Stimulated activated CD4-positive, alpha-beta T cell treated with anti-CD3 and anti-CD28 coated beads, Interleukin-2, amount 100 ng/mL, for 48 hours (primary cell): ENCODE results near the gene MACROD1.

ENCODE experiments used
- DNase-seq, 2 donors: peaks; one replicate each; pipeline ENCODE4 v3.0.0-alpha.2; 2020

MACROD1 gene

DNA sequence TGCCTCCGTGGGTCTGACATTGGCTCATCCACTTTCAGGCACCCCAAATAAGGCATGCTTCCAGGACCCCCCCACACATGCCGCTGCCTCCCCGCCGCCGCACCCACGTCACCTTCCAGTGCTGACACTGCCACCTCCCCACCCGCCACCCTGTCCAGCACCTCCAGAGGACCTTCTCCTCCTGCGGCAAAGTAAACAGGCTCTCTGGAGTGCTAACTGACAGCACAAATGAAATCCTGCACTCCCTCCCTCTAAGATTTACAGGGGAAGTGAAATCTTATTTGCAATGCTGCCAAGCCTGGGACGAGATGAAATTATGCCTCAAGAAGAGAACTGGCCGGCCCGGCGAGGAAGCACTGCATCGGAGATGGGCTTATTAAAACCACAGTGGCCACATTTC, 35.3 kb downstream of the MACROD1 start:
- DNase-seq: no peak

- no peak for DNase-seq
Observed at GRCh38 chr11:64129403-64129802, 36.5 kb downstream of the MACROD1 start.

- no peak for DNase-seq
Observed at GRCh38 chr11:64128255-64129006, 37.5 kb downstream of the MACROD1 start.

GRCh38 chr11:64127267-64128072, 38.4 kb downstream of the MACROD1 start:
- no peak for DNase-seq

- no peak for DNase-seq
Observed at GRCh38 chr11:64126796-64127195, 39.1 kb downstream of the MACROD1 start.

DNA sequence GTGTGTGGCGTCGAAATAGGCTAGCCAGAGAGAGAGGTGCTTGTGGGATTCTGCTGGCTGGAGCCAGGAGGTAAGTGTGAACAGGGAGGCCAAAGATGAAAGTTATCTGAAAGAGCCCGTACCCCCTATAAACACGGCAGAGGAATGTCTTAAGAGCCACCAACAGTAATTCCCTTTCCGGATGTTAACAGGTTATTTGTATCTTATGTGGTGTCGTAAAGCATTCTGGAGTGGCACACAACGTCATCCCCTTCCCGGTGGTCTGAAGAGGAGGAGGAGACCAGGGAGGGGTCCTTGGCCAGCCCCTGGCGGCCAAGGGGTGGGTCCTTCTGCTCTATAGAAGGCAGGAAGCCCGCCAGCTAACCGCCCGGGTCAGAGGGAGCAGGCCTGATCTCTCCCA, 39.5 kb downstream of the MACROD1 start:
- DNase-seq: no peak

DNA sequence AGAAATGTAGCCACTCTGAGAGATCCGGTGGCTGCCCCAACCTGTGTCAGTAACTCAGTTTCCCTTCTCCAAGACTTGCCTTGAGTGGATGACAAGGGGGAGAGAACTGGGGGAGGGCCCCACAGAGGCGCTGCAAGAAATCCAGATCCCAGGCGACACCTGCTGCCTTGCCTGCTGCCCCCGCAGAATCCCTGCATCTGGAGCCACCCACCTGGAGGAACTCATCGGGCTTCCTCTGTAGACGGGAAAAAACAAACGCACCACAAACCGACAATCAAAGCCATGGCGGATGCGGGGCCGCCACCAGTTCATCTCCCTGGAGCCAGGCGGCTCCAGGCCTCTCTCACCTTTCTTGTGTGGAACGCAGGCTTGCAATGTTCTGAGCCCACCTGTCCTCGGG, 40.2 kb downstream of the MACROD1 start:
- DNase-seq: no peak

DNA sequence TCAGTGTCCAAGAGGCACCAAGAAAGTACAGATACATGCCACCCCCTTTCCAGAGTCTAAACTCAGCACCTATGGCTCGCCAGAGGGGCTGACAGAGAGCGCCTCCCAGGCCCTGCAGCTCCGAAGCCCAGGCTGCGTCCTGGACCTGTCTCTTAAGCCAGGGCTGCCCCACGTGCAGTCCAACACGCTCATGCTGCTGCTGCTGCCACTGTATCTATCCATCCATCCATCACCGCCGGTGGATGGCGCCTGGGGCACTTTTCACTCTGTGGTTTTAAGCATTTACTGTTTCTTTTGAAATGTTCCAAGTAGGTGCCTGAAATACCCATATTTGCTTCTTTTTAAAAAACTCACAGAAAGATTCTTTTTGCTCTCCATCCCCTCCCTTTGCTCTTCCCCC, 41.8 kb downstream of the MACROD1 start:
- no peak for DNase-seq

GRCh38 chr11:64123679-64124078, 42.2 kb downstream of the MACROD1 start:
- no peak for DNase-seq

DNA sequence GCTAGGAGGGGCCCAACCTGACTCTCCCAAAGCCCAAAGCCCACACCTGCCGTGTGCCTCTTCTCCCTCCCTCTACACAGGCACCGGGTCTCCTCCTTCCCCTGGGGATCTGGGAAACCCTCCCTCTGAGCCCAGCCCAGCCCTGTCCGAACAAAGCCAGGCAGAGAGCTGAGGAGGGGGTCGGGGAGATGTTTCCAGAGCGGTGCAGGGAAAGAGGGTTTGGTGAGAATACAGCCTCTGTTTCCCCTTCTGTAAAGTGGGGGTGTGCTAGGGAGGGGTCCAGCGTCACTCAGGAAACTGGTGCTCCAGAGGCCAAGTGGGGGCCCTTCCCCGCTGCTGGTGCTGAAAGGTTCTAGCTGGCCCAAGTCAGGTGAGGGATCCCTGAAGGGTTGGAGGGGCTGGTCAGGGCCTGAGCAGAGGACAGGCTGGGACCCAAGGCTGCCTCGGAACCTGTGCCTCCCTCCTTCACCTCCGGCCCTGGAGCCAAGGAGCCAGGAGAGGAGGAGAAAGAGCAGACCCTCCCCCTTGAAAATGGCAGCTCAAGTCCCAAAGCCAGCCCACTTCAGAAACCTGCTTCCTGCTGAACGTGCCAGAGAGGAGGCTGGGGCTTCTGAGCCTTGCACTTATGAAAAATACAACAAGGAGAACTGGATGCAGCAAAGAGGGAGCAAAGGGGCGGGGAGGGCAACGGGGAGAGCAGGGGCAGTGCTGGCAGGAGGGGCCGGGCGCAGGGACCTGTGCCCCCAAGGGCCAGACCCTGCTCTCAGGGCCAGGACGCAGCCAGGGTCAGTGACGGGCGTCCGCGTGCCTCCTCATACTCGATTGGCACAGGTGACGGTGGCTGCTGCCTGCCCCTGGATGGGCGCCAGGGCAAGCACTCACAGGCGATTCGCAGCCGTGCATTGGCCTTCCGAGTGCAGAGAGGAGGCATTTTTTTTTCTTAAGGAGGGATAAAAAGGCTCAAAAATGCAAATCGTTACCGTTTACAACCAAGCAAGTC, 43.2 kb downstream of the MACROD1 start:
- no peak for DNase-seq

DNA sequence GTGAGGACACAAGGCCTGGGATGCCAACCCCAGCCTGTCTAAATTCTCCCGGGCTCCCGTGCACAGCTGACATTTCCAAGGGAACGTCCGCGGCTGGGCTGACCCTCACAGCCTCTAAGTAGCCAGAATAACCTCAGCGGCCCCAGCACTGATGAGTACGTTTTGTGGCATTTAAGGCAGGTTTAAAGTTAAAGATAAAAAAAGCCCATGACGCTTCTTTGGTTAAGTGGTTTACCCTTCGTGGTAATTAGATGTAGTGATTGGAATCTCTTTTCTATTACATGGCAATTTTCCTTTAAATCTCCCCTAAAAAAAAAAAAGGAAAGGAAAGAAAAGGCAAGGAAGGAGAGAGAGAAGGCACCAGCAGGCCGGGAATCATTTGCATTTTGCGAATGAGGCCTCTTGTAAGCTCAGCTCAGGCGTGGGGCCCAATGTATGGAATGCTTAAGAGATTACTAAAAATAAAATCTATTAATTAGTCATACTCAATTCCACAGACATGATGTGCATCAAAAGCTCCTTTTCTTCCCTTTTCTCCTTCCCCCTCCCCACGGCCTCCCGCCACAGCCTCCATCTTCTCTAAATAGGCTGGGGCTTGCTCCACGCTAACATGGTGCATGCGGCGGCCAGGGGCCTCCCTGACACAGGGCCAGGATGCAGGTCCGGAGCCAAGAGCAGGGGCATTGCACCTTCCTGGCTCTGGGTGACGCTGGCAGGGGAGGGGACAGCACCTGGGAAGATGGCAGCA, 44.1 kb downstream of the MACROD1 start:
- DNase-seq: no peak

DNA sequence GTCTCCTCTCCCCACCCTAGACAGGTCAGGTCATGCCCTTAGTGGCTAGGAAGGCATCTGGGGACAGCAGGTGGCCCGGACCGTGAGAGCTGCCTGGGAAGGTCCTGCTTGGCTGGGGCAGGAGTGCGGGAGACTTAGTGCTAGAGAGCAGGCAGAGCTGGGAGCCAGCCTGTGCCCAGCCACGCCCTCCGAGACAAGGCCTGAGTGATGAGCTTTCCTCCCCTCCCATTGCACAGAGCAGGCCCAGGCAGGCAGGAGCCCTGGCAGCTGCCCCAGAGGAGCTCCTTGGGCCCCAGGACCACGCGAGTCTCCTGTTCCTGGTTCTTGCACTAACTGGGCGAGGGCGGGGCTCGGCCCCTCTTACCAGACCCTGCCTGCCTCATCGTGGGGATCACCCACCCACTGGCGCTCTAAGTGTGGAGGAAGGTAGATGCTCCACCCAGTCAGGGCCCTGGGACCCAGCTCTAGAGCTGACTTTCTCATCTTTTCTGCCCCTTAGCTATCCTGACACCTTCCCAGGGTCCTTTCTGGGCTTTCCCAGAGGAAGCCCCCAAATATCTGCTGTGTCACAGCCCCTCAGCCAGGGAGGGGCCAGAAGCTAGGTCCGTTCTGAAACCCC, 44.9 kb downstream of the MACROD1 start:
- no peak for DNase-seq

DNA sequence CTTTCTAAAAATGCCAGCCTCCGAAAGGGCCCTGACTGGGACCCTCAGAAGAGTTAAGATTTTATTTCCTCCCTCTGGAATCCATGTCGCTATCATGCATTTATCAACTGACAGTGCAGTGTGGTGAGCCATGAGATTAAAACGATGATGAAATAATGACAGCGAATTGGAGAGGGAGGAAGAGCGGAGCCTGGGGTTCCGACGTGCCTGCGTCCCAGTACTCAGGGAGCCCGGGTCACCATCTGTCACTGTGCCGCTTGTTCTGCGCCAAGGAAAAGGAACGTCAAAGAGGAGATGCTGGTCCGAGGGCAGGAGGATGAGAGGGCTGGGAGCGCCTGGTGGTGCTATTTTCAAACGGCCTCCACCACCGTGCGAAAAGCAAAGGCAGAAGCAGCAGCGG, 46.2 kb downstream of the MACROD1 start:
- no peak for DNase-seq

DNA sequence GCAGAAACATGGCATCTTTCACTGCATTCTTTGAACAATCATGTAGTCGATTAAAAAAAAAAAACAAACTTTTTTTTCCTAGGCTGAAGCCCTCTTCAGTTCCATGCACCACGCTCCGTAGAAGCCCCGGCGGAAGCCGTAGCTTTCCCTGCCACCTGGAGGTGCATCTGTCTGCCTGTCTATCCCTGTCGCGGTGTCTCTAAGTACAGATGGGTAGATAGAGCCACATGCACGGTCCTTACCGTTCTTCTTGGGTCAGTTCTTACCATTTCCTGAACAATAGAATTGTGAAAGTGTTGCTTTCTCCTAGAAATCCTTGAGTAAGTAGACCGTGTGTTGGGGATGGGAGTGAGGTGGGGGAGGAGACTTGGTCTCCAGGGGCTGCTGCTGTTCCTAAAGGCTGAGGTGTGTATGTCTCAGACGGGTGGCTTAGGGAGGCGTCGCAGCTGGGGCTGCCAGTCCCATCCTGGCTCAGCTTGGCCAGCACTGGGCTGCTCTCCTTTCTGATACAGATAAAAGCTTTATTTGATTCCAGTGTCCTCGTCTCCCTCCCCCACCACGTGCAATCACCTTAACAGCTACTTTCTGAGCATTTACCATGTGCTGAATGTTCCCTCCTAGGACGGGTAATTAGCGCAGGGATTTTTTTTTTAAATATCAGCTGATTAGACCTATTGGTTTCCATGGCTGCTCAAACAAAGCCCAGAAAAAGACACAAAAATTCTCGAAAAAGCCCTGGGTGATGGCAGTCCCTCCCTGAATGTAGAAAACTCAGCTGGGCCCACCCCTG, 46.8 kb downstream of the MACROD1 start:
- DNase-seq: no peak

DNA sequence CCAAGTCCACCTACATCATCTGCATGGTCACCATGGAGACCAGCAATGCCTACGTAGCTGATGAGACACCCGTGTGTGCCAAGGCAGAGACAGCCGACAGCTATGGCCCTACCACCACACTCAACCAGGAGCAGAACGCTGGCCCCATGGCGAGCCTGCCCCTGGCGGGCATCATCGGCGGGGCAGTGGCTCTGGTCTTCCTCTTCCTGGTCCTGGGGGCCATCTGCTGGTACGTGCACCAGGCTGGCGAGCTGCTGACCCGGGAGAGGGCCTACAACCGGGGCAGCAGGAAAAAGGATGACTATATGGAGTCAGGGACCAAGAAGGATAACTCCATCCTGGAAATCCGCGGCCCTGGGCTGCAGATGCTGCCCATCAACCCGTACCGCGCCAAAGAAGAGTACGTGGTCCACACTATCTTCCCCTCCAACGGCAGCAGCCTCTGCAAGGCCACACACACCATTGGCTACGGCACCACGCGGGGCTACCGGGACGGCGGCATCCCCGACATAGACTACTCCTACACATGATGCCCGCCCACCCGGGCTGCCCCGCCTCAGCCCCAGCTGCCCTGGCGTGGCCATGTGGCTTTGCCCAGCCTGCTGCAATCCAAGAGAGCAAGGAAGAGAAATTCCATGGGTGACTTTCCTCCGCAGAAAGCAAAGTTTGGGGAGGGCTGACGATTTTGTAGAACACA, 48.0 kb downstream of the MACROD1 start:
- DNase-seq: no peak

GRCh38 chr11:64115531-64116522, 50.1 kb downstream of the MACROD1 start:
- DNase-seq: no peak

GRCh38 chr11:64114231-64114630, 51.7 kb downstream of the MACROD1 start:
- DNase-seq: no peak

DNA sequence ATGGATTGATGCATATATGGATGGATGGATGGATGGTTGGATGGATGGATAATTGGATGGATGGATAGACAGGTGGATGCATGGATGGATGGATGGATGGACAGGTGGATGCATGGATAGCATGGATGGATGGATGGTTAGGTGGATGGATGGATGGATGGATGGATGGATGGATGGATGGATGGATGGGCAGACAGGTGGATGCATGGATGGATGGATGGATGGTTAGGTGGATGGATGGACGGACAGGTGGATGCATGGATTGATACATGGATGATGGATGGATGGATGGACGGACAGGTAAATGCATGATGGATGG, 52.5 kb downstream of the MACROD1 start:
- DNase-seq: no peak

DNA sequence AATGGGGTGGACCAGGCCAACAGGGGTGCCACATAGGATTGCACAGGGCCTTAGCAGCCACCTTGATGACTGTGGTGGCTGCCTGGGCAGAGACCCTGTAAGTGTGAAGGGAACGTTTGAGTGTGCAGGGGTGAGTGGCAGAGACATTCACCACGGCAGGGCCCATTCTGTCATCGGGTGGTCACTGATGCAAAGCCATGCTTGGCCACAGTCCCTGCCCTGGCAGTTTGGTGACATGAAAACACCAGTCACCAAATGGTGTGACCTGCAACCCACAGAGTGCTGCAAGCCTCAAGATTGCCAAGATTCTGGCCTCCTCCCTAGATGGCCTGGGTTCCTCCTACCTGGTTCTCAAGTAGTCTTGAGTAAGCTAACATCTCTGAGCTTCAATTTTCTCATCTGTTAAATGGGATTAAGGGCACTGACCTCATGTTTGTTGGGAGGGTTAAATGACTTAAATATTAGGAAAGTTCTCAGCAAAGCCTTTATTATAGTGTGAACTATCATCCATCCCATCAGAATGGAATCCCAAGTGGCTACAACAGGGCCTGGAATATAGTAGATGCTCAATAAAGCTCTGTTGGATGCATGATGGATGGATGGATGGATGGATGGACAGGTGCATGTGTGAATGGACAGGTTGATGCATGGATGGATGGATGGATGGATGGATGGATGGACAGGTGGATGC, 53.0 kb downstream of the MACROD1 start:
- no peak for DNase-seq
